HepG2 (cell line): ENCODE results near the gene XPC. TPM values are rescaled to one million over a fixed set of nuclear protein-coding genes. Genes with fewer than 3 reads are reported as not detected.

ENCODE experiments used
- AGO2 ChIP-seq: fragments of 200-400 bp; formaldehyde crosslinking; optimal IDR thresholded peaks from 2 replicates; pipeline ENCODE3; 2017; ENCODE audit warnings: mild to moderate bottlenecking, low read depth, low read length, moderate library complexity
- ATF7-NPFF ChIP-seq: sonication (generic); formaldehyde crosslinking; IDR thresholded peaks from 2 replicates; pipeline ENCODE4 v1.8.1; 2023; ENCODE audit warnings: mild to moderate bottlenecking, low read depth, missing genetic modification reagents, moderate library complexity
- CC2D1A ChIP-seq: sonication (generic); formaldehyde crosslinking; IDR thresholded peaks from 2 replicates; pipeline ENCODE4 v1.8.1; 2023; ENCODE audit warnings: mild to moderate bottlenecking, missing genetic modification reagents
- FOXP4 ChIP-seq: sonication (generic); formaldehyde crosslinking; IDR thresholded peaks from 2 replicates; pipeline ENCODE4 v1.4.0; 2020; ENCODE audit warnings: missing genetic modification reagents
- HDAC1 ChIP-seq: sonication (generic); formaldehyde crosslinking; IDR thresholded peaks from 2 replicates; pipeline ENCODE4 v1.5.1; 2020; ENCODE audit warnings: mild to moderate bottlenecking, missing genetic modification reagents
- IKZF4 ChIP-seq: sonication (generic); formaldehyde crosslinking; IDR thresholded peaks from 2 replicates; pipeline ENCODE4 v1.5.1; 2020; ENCODE audit warnings: borderline replicate concordance, mild to moderate bottlenecking, low read depth, missing genetic modification reagents; ENCODE audit errors: not compliant biosample characterization
- JUND ChIP-seq: sonication (generic); formaldehyde crosslinking; IDR thresholded peaks from 2 replicates; pipeline ENCODE4 v1.8.0; 2022; ENCODE audit warnings: mild to moderate bottlenecking, missing genetic modification reagents
- NONO ChIP-seq, 2 experiments: fragments of 450-650 bp in 1 of 2; sonication (generic) in 1 of 2; formaldehyde crosslinking in 1 of 2; IDR thresholded peaks in 1 of 2; conservative IDR thresholded peaks in 1 of 2; 2 replicates each; pipeline versions ENCODE4 v1.6.1 to v1.8.0; 2017 to 2022; ENCODE audit warnings: mild to moderate bottlenecking in 1 of 2, missing genetic modification reagents in 1 of 2, moderate library complexity in 1 of 2
- NR1H2 ChIP-seq: sonication (generic); formaldehyde crosslinking; IDR thresholded peaks from 2 replicates; pipeline ENCODE4 v1.8.1; 2022; ENCODE audit warnings: low read depth, missing genetic modification reagents, borderline replicate concordance
- NRL ChIP-seq: sonication (generic); formaldehyde crosslinking; IDR thresholded peaks from 2 replicates; pipeline ENCODE4 v1.5.0; 2020; ENCODE audit warnings: missing genetic modification reagents, mild to moderate bottlenecking, moderate library complexity, borderline replicate concordance
- ZFP41 ChIP-seq: sonication (generic); formaldehyde crosslinking; IDR thresholded peaks from 2 replicates; pipeline ENCODE4 v1.4.0; 2020; ENCODE audit warnings: mild to moderate bottlenecking, missing genetic modification reagents, borderline replicate concordance
- ZNF547 ChIP-seq: sonication (generic); formaldehyde crosslinking; IDR thresholded peaks from 2 replicates; pipeline ENCODE4 v1.5.1; 2020; ENCODE audit warnings: mild to moderate bottlenecking, missing genetic modification reagents
- ZNF558 ChIP-seq: sonication (generic); formaldehyde crosslinking; IDR thresholded peaks from 2 replicates; pipeline ENCODE4 v1.9.0; 2022; ENCODE audit warnings: mild to moderate bottlenecking, missing genetic modification reagents, borderline replicate concordance
- ZNF589 ChIP-seq: sonication (generic); formaldehyde crosslinking; conservative IDR thresholded peaks from 2 replicates; pipeline ENCODE4 v1.8.0; 2022; ENCODE audit warnings: mild to moderate bottlenecking, moderate library complexity, missing genetic modification reagents
- ZNF883 ChIP-seq: sonication (generic); formaldehyde crosslinking; IDR thresholded peaks from 2 replicates; pipeline ENCODE4 v1.5.1; 2020; ENCODE audit warnings: mild to moderate bottlenecking, missing genetic modification reagents; ENCODE audit errors: not compliant biosample characterization
- ZZZ3 ChIP-seq: sonication (generic); formaldehyde crosslinking; IDR thresholded peaks from 2 replicates; pipeline ENCODE4 v1.4.0; 2020; ENCODE audit warnings: missing genetic modification reagents, mild to moderate bottlenecking, borderline replicate concordance
- polyA plus RNA-seq, 8 experiments: library from polyadenylated mRNA; depleted of rRNA in 3 of 8; stranded (reverse) in 7 of 8; unstranded in 1 of 8; fragments of >200 nt; fragmentation: Illumina TruSeq in 4 of 8; extraction: Trizol in 4 of 8; gene quantifications; 2 replicates each; pipeline versions ENCODE4 v1.2.1 to v1.2.3, GENCODE V29; 2011 to 2016; ENCODE audit warnings: low read depth in 4 of 8, missing spikeins in 1 of 8, mixed read lengths in 1 of 8; ENCODE audit not compliant: insufficient read depth in 1 of 8
- total RNA-seq, 5 experiments: library from RNA; depleted of rRNA; stranded (reverse); fragments of >200 nt; fragmentation: Illumina TruSeq; extraction: Trizol; gene quantifications; 2 replicates each; pipeline ENCODE4 v1.2.3, GENCODE V29; 2016; ENCODE audit warnings: low read depth in 1 of 5
- TF ChIP-seq, protein P1 (sequence below): sonication (generic); formaldehyde crosslinking; IDR thresholded peaks from 2 replicates; pipeline ENCODE4 v1.4.0; 2020; ENCODE audit warnings: missing genetic modification reagents
- TF ChIP-seq, protein P2 (sequence below): IDR thresholded peaks from 2 replicates; pipeline ENCODE4 v1.6.1; 2018; ENCODE audit warnings: missing genetic modification reagents
- TF ChIP-seq, protein P3 (sequence below): sonication (generic); formaldehyde crosslinking; IDR thresholded peaks from 2 replicates; pipeline ENCODE4 v1.9.0; 2021; ENCODE audit warnings: missing genetic modification reagents, mild to moderate bottlenecking, borderline replicate concordance
- TF ChIP-seq, protein P4 (sequence below): sonication (generic); formaldehyde crosslinking; IDR thresholded peaks from 2 replicates; pipeline ENCODE4 v1.8.0; 2022; ENCODE audit warnings: mild to moderate bottlenecking, missing genetic modification reagents; ENCODE audit not compliant: insufficient replicate concordance

The XPC gene
- total and polyA plus RNA-seq, 2 of the 13 experiments (the other 11 are each of a cell fraction or from before 2014, with no cell fraction given): 9.4 to 24.1 TPM

DNA sequence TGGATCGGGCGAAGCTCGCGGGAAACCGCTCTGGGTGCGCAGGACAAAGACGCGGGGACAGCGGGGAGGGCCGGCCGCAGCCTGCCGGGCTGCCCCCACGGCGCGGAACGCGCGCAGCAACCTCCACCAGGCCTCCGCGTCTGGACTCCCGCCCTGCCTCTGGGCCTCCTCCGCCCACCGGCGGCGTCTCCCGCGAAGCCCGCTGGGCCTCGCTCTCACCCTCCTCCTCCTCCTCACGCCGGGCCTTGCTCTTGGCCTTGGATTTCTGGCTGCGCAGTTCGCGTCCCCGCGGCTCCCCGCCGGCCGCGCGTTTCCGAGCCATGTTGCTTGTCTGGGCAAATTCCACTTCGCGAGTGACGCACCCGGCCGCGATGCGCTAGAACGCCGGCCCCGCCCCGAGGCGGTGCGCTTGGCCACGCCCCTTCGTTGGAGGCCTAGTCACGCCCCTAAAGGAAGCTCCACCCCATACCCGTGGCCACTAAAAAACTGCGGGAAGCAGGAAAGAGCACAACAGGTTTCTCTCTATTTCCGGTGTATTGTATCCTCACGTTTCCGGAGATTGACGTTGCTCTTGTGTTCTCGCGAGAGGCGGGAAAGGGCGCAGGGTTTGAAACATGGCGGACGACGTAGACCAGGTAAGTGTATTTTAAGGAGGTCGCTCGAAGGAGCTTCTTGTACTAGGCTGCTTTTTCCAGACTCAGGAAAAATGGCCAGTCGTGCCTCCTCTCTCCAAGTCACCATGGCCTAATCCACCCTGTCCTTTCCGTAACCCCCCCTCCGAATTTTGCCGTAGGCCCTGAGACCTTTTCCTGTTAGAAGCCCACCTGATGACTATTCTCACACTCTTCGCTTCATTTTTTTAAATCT is at the start of gene XPC, which contains the start of gene LSM3 (continued):
- TF ChIP-seq HDAC1 (CRISPR knock-in tag): peak; percentile 91
- 0 out of 2 replicates have a peak, but pooled peaks have one; percentile 71 for TF ChIP-seq ZNF558 (CRISPR knock-in tag)
- TF ChIP-seq ZNF547: peak; percentile 55; the same call in 1 of the 2 replicates
- TF ChIP-seq, protein P1, sequence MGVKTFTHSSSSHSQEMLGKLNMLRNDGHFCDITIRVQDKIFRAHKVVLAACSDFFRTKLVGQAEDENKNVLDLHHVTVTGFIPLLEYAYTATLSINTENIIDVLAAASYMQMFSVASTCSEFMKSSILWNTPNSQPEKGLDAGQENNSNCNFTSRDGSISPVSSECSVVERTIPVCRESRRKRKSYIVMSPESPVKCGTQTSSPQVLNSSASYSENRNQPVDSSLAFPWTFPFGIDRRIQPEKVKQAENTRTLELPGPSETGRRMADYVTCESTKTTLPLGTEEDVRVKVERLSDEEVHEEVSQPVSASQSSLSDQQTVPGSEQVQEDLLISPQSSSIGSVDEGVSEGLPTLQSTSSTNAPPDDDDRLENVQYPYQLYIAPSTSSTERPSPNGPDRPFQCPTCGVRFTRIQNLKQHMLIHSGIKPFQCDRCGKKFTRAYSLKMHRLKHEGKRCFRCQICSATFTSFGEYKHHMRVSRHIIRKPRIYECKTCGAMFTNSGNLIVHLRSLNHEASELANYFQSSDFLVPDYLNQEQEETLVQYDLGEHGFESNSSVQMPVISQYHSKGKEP: no peak
- TF ChIP-seq, protein P2, sequence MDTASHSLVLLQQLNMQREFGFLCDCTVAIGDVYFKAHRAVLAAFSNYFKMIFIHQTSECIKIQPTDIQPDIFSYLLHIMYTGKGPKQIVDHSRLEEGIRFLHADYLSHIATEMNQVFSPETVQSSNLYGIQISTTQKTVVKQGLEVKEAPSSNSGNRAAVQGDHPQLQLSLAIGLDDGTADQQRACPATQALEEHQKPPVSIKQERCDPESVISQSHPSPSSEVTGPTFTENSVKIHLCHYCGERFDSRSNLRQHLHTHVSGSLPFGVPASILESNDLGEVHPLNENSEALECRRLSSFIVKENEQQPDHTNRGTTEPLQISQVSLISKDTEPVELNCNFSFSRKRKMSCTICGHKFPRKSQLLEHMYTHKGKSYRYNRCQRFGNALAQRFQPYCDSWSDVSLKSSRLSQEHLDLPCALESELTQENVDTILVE (CRISPR knock-in tag): peak; percentile 19; the same call in 1 of the 2 replicates
- TF ChIP-seq JUND (CRISPR knock-in tag): no peak
- no peak for TF ChIP-seq NONO (IDR thresholded peaks at IDR 0.05)
- TF ChIP-seq NONO (CRISPR knock-in tag; conservative IDR thresholded peaks at IDR 0.05): peak; percentile 94
- TF ChIP-seq ATF7-NPFF (CRISPR knock-in tag): peak; percentile 79
- TF ChIP-seq, protein P3, sequence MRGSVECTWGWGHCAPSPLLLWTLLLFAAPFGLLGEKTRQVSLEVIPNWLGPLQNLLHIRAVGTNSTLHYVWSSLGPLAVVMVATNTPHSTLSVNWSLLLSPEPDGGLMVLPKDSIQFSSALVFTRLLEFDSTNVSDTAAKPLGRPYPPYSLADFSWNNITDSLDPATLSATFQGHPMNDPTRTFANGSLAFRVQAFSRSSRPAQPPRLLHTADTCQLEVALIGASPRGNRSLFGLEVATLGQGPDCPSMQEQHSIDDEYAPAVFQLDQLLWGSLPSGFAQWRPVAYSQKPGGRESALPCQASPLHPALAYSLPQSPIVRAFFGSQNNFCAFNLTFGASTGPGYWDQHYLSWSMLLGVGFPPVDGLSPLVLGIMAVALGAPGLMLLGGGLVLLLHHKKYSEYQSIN: no peak
- TF ChIP-seq CC2D1A (CRISPR knock-in tag): no peak
- TF ChIP-seq AGO2: peak; percentile 91
- TF ChIP-seq ZNF883 (CRISPR knock-in tag): peak; percentile 71
- peak; percentile 91 for TF ChIP-seq NRL (CRISPR knock-in tag)
- no peak for TF ChIP-seq NR1H2 (CRISPR knock-in tag)
- TF ChIP-seq FOXP4 (CRISPR knock-in tag): peak; percentile 43
- TF ChIP-seq IKZF4: no peak
- TF ChIP-seq, protein P4, sequence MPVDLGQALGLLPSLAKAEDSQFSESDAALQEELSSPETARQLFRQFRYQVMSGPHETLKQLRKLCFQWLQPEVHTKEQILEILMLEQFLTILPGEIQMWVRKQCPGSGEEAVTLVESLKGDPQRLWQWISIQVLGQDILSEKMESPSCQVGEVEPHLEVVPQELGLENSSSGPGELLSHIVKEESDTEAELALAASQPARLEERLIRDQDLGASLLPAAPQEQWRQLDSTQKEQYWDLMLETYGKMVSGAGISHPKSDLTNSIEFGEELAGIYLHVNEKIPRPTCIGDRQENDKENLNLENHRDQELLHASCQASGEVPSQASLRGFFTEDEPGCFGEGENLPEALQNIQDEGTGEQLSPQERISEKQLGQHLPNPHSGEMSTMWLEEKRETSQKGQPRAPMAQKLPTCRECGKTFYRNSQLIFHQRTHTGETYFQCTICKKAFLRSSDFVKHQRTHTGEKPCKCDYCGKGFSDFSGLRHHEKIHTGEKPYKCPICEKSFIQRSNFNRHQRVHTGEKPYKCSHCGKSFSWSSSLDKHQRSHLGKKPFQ (CRISPR knock-in tag): no peak
- TF ChIP-seq ZNF589 (CRISPR knock-in tag): no peak
- peak; percentile 42; the same call in 1 of the 2 replicates for TF ChIP-seq ZZZ3 (CRISPR knock-in tag)
- TF ChIP-seq ZFP41: no peak
